GM20000 (cell line): ENCODE data around the gene NFIB.

Experiments used
- DNase-seq: peaks from one replicate; pipeline ENCODE4 v3.0.0; 2012; ENCODE audit warnings: low spot score
- TF ChIP-seq, protein P1 (sequence below): IDR thresholded peaks from 2 replicates; pipeline ENCODE4 v1.5.1; 2012; ENCODE audit warnings: mild to moderate bottlenecking, control low read depth; ENCODE audit errors: extremely low read depth, missing control alignments

The NFIB gene

DNA sequence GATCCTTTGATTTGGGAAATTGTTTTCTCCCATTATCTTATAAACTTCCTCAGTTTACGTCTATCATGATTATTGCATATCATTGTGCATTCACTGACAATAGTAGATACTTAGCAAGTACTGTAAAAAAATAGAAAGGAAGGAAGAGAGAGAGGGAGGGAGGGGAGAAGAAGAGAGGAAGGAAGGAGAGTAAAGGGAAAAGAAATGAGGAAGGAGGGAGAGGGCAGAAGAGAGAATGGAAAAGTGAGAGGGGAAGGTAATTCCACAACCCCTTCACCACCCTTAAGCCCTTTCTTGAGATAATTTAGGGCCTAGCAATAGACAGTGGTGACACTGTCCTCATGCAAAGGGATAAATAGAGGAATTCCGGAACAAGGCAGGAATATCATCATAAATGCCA is 64.4 kb downstream of the NFIB start:
- no peak for DNase-seq
- TF ChIP-seq, protein P1, sequence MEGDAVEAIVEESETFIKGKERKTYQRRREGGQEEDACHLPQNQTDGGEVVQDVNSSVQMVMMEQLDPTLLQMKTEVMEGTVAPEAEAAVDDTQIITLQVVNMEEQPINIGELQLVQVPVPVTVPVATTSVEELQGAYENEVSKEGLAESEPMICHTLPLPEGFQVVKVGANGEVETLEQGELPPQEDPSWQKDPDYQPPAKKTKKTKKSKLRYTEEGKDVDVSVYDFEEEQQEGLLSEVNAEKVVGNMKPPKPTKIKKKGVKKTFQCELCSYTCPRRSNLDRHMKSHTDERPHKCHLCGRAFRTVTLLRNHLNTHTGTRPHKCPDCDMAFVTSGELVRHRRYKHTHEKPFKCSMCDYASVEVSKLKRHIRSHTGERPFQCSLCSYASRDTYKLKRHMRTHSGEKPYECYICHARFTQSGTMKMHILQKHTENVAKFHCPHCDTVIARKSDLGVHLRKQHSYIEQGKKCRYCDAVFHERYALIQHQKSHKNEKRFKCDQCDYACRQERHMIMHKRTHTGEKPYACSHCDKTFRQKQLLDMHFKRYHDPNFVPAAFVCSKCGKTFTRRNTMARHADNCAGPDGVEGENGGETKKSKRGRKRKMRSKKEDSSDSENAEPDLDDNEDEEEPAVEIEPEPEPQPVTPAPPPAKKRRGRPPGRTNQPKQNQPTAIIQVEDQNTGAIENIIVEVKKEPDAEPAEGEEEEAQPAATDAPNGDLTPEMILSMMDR: no peak

DNA sequence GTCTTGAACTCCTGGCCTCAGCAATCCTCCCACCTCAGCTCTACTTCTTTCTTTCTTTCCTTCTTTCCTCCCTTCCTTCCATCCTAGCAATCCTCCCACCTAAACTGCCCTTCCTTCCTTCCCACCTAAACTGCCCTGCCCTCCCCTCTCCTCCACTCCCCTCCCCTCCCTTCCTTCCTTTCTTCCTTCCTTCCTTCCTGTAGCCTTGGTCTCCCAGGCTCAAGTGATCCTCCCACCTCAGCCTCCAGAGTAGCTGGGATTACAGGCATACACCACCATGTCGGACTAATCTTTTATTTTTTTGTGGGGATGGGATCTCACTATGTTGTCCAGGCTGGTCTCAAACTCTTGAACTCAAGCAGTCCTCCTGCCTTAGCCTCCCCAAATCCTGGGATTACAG is 65.8 kb downstream of the NFIB start:
- no peak for DNase-seq
- TF ChIP-seq, protein P1: no peak

DNA sequence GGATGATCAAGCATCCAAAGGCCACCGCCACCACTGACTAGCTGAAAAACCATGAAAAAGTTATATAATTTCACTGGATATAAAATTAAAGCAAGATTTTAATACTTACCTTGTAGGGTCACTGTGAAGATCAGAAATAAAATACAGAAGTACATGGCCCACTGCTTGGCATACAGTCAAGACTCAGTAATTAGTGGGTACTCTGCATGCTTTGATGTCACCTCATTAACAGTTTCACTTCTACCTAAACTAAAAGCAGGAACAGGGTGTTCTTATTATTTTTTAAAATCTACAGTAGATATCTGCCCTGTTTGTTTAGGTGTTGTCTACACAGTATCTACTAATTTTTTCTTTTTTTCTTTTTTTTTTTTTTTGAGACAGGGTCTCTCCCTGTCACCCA is 66.4 kb downstream of the NFIB start:
- TF ChIP-seq, protein P1: no peak
- DNase-seq: no peak

DNA sequence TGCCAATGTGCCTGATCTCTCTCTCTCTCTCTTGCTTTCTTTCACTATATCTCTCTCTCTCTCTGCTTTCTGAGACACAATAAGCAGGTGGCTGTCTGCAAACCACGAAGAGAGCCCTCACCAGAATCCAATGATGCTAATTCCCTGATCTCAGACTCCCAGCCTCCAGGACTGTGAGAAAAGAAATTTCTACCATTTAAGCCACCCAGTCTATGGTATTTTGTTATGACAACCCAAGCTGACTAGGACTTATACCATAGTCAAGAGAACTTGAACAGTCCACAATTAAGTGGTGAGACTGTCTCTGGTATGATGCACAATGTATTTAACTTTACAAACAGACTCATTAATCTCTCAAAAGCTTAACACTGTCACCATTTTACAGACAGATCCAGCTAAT is 67.0 kb downstream of the NFIB start:
- no peak for DNase-seq
- TF ChIP-seq, protein P1: no peak

DNA sequence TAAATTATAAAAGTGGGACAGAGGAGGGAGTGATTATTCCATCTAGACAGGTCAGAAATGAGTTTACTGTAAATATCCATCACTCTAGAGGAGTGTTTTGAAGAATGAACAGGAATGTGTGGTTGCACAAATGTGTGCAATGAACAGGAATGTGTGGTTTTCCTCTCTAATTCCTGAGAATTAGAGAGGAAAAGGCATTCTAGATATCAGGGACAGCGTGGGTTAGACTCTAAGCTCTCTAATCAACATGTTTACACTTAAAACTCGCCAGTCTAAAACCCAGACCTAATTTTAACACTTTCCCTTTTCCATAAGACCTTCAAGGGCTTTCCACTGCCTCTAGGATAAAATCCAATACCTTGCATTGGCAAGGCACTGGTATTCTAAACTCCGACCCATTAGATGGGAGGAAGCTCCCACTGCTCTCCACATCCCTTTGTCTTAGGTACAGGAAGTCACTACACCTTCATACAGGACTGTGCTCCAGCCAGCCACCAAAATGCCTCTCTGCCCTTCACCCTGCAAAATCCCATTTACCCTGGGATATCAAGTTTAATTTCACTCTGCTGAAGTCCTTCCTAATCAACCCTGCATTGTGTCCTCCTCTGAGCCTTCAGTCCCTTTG is 67.9 kb downstream of the NFIB start:
- DNase-seq: no peak
- TF ChIP-seq, protein P1: no peak

DNA sequence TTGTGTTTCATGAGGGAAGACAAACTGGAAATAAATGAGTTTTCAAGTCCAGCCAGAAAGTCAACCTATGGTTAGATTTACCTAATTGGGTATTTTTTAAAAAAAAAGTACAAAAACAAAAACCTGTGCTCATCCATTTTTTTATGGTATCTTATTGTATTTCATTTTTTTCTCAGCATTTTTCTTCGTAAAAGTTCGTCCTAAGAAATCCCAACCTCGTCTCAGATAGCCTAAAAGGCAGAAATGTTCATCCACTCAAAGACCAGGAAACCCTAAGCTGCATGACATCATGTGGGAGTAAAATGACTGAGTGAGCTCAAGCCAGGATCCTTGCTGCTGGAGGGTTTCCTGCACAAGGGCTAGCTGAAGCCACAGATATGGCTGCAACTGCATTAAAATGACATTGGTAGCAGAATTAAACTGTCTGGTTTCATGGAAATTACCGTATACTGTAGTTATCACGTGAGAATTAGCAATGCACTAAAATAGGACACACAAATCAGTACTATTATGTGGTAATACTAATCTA is 70.4 kb downstream of the NFIB start:
- no peak for DNase-seq

DNA sequence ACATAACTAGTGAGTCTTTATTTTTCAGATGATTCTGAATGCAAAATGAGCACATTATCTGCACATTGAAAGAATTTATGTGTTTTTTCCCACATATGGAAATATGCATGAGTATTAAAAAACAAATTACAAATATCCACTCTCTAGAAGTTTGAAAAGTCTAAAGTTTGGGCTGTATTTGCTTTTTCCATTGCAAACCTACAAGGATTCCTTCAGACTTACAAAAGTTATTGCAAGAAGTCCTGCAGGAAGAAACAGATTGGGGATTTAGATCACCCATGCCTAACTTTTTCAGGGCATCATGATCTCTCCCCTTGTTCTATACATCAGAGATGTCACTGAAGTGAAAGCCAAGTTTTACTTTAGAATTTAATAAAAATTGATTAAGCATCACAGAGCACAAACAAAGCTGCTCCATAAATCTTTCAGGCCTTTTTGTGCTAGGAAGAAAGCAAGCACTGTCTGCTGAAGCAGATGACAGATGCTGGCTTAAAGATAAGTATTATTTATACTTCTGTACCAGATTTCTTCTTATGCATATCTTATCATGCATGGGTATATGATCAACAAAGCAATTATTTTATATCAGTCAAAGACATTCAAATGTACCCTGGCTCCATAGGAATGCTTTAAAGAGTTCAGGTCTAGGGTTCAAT is 71.7 kb downstream of the NFIB start:
- TF ChIP-seq, protein P1: no peak
- no peak for DNase-seq

More for the DNA sequence above, 70.4 kb downstream of the NFIB start:
- TF ChIP-seq, protein P1: no peak
